ENCODE results near the gene SAA2.
"Not testable (repeated sequence)": the region's sequence is repeated elsewhere in the genome, so short reads cannot be mapped to it uniquely, and the experiment has no call there.

The SAA2 gene

GRCh38 chr11:18248561-18248960 is at the start of gene SAA2:
SAA2 (minus strand) TSS chr11:18248668; CDS start chr11:18248011, 657 bp downstream.
- no peaks in the 10 kb centered on the region for H3K36me3 ChIP-seq (replicated peaks)
- H3K9me3 ChIP-seq, result no peaks in the 10 kb centered on the region
- in situ Hi-C loops (cut with MboI; ENCODE audit: low sequenced_read_pairs), result no loop called here
- H3K4me3 ChIP-seq, result no peak within 1 kb of the TSS
- peaks cover 13% of the 10 kb centered on the region for H3K27me3 ChIP-seq (ENCODE audit: low read depth)
- DNase-seq (ENCODE audit: low spot score in 2 of 2), result no peak
- no peaks in the 10 kb centered on the region for H3K4me1 ChIP-seq

- no peak overlapping the region for H3K4me3 ChIP-seq
- no peaks in the 10 kb centered on the region for H3K4me1 ChIP-seq
- in situ Hi-C loops (cut with MboI; ENCODE audit: low sequenced_read_pairs), result no loop called here
- no peak for DNase-seq (ENCODE audit: low spot score in 2 of 2)
- no peaks in the 10 kb centered on the region for H3K9me3 ChIP-seq
- peaks cover 50% of the 10 kb centered on the region for H3K36me3 ChIP-seq (replicated peaks)
- no peaks in the 10 kb centered on the region for H3K27me3 ChIP-seq (ENCODE audit: low read depth)
Measured at GRCh38 chr11:18295316-18295715, 46.8 kb upstream of the SAA2 start.

GRCh38 chr11:18294862-18295261 is 46.4 kb upstream of the SAA2 start:
- Histone ChIP-seq H3K36me3 (replicated peaks) (peaks cover 49% of the 10 kb centered on the region), H3K4me3 (no peak overlapping the region), H3K9me3 (no peaks in the 10 kb centered on the region), H3K27me3 (ENCODE audit: low read depth) (no peaks in the 10 kb centered on the region), H3K4me1 (no peaks in the 10 kb centered on the region)
- in situ Hi-C loops (cut with MboI; ENCODE audit: low sequenced_read_pairs), result no loop called here
- DNase-seq (ENCODE audit: low spot score in 2 of 2), result no peak

DNA sequence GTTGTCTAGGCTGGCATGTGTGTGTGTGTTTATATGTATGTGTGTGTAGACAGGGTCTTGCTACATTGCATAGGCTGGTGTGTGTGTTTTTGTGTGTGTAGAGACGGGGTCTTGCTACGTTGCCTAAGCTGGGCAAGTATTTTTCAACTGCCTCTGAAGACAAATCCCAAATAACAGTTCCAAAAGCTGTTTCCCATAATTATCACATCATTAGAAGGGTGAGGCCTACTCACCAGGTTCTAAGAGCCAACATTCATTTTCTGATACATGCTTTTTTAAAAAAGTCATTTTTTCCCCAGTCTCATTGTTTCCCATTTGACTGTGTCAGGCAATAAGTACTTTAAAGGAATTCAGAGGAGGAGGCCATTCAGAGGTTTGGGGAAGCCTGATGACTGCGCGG is 40.4 kb upstream of the SAA2 start:
- Histone ChIP-seq H3K4me3 (no peak overlapping the region), H3K36me3 (replicated peaks) (peaks cover 38% of the 10 kb centered on the region), H3K9me3 (no peaks in the 10 kb centered on the region), H3K4me1 (no peaks in the 10 kb centered on the region), H3K27me3 (ENCODE audit: low read depth) (no peaks in the 10 kb centered on the region)
- DNase-seq (ENCODE audit: low spot score in 2 of 2), result no peak
- in situ Hi-C loops (cut with MboI; ENCODE audit: low sequenced_read_pairs), result no loop called here

GRCh38 chr11:18285841-18286240 is 37.4 kb upstream of the SAA2 start:
- H3K9me3 ChIP-seq, result no peaks in the 10 kb centered on the region
- H3K36me3 ChIP-seq (replicated peaks), result peaks cover 45% of the 10 kb centered on the region
- no peak for DNase-seq (ENCODE audit: low spot score in 2 of 2)
- H3K4me1 ChIP-seq, result no peaks in the 10 kb centered on the region
- no peak overlapping the region for H3K4me3 ChIP-seq
- H3K27me3 ChIP-seq (ENCODE audit: low read depth), result no peaks in the 10 kb centered on the region
- in situ Hi-C loops (cut with MboI; ENCODE audit: low sequenced_read_pairs), result no loop called here

- DNase-seq (ENCODE audit: low spot score in 2 of 2), result no peak
- Histone ChIP-seq H3K36me3 (replicated peaks) (peaks cover 48% of the 10 kb centered on the region), H3K9me3 (no peaks in the 10 kb centered on the region), H3K27me3 (ENCODE audit: low read depth) (no peaks in the 10 kb centered on the region), H3K4me1 (no peaks in the 10 kb centered on the region), H3K4me3 (no peak overlapping the region)
- in situ Hi-C loops (cut with MboI; ENCODE audit: low sequenced_read_pairs), result no loop called here
Measured at GRCh38 chr11:18282626-18283025, 34.2 kb upstream of the SAA2 start.

DNA sequence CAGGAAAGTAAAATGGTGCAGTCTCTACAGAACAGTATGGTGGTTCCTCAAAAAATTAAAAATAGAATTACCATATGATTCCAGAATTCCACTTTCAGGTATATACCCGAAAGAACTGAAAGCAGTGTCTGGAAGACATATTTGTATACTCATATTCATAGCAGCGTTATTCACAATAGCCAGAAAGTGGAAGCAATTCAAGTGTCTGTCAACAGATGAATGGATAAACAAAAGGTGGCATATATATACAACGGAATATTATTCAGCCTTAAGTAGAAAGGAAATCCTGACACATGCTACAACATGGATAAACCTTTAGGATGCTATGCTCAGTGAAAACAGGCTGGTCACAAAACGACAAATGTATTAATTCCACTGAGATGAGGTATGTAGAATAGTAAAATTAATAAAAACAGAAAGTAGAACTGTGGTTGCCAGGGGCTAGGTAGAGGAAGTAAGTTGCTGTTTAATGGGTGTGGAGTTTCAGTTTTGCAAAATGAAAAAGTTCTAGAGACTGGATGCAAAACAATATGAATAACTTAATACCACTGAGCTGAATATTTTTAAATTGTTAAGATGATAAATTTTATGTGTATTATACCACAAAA is 32.1 kb upstream of the SAA2 start:
- Histone ChIP-seq H3K4me3 (no peak overlapping the region), H3K27me3 (ENCODE audit: low read depth) (no peaks in the 10 kb centered on the region), H3K36me3 (replicated peaks) (peaks cover 33% of the 10 kb centered on the region), H3K9me3 (no peaks in the 10 kb centered on the region), H3K4me1 (no peaks in the 10 kb centered on the region)
- in situ Hi-C loops (cut with MboI; ENCODE audit: low sequenced_read_pairs), result no loop called here
- no peak for DNase-seq (ENCODE audit: low spot score in 2 of 2)

DNA sequence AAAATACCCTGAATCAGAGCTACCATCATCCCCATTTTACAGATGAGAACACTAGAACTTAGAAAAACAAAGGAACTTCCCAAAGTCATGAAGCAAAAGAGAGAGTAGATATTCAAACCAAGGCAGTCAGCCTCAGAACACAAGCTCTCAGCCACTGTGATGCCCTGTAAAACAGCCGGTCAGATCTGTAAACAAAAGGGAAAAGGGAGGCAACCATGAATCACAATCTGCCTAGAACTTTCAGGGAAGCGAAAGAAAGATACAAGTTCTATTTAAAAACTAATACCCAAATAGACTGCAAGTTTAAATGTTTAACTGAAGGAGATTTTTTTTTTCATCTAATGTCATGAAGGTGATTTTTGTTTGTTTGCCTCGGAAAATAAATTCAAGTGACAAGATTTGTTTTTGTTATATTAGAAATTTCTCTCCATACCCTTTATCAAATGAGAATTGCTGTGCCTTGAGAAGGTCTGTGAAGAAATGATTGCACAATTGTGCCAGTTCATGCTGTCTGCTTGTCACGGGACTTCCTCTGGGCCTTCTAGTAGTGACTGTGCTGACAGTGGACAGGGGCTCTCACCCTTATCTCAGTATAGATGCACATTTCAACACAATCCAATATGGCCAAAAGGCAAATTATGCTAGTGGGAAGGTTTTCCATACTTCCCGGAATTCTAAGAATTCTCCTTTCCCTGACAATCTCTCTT is 29.2 kb upstream of the SAA2 start:
- Histone ChIP-seq H3K4me3 (no peak overlapping the region), H3K36me3 (replicated peaks) (peaks cover 18% of the 10 kb centered on the region), H3K27me3 (ENCODE audit: low read depth) (no peaks in the 10 kb centered on the region), H3K9me3 (no peaks in the 10 kb centered on the region), H3K4me1 (no peaks in the 10 kb centered on the region)
- in situ Hi-C loops (cut with MboI; ENCODE audit: low sequenced_read_pairs), result no loop called here
- DNase-seq (ENCODE audit: low spot score in 2 of 2), result no peak

DNA sequence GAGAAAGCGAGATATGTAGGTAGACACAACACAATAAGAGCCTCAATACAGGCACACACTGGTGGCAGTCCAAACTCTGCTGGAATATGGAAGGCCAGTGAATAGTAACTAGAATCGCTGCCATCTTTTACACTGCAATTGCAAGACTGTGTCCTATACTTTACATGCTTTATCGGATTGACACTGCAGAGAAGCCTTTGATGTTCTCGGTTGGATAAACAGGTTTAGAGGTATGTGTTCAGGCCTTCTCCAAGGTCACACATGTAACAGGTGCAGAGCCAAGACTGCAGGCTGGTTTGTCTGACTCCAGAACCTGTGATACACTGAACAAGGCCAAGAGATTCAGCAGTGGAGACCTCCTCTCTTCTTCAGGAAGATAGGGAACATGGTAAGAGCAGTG is 22.7 kb upstream of the SAA2 start:
- Histone ChIP-seq H3K4me1 (no peaks in the 10 kb centered on the region), H3K27me3 (ENCODE audit: low read depth) (no peaks in the 10 kb centered on the region), H3K4me3 (no peak overlapping the region), H3K36me3 (replicated peaks) (no peaks in the 10 kb centered on the region), H3K9me3 (no peaks in the 10 kb centered on the region)
- DNase-seq (ENCODE audit: low spot score in 2 of 2), result no peak
- in situ Hi-C loops (cut with MboI; ENCODE audit: low sequenced_read_pairs), result no loop called here

GRCh38 chr11:18270102-18270501 is 21.6 kb upstream of the SAA2 start:
- in situ Hi-C loops (cut with MboI; ENCODE audit: low sequenced_read_pairs), result no loop called here
- Histone ChIP-seq H3K4me3 (no peak overlapping the region), H3K36me3 (replicated peaks) (no peaks in the 10 kb centered on the region), H3K27me3 (ENCODE audit: low read depth) (no peaks in the 10 kb centered on the region), H3K4me1 (no peaks in the 10 kb centered on the region), H3K9me3 (no peaks in the 10 kb centered on the region)
- no peak for DNase-seq (ENCODE audit: low spot score in 2 of 2)

DNA sequence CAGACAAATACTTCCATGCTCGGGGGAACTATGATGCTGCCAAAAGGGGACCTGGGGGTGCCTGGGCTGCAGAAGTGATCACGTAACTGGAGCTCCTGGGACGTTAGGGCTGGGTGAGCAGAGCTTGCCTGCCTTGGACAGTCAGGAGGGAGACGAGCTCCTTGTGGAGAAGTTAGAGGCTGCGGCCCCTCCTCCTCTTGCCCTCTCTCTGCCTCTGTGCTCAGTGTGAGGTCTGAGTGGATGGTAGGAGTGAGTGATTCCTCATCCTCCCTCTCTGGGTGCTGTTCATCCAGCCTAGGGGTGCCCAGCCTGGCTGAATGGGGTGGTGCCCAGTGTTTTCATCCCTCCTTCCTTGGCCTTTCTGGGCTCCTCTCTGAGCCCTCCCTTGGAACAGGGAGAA is 20.8 kb upstream of the SAA2 start:
- in situ Hi-C loops (cut with MboI; ENCODE audit: low sequenced_read_pairs), result not testable (repeated sequence)

DNA sequence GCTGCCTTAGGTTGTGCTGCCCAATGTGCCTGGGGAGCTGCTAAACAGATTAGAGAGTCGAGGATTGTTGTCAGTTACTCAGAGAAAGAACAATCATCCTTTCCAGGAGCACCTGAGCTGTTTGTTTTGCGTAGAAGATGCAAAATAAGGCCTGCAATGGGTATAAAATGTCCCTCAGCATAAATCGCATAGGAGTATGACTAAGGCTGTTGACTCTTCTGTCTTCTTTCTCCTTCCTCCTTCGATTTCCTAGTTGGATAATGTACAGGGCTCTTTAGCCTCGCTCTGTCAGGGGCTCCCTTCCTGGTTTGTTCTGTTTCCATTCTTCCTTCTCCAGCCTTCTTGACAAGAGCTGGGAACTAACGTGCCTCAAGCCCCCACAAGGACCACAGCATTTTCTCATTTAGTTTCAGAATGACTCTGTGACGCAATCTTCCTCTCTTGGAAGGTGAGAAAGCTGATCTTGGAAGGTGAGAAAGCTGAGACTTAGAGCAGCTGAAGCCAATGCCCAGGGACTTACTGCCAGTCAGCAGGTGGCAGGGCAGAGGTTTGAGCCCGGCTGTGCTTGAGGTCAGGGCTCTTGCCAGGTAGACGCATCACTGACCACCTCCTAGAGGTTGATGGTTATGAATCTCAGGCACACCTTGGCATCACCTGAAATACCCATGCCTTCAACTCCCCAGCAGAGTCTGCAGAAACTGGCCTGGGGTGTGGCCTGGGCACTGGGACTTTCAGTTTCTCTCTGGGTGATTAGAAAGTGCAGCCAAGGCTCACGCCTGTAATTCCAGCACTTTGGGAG is 19.1 kb upstream of the SAA2 start:
- H3K9me3 ChIP-seq; H3K36me3 ChIP-seq (replicated peaks); H3K4me1 ChIP-seq; H3K4me3 ChIP-seq; H3K27me3 ChIP-seq (ENCODE audit: low read depth); DNase-seq (ENCODE audit: low spot score in 2 of 2); in situ Hi-C loops (cut with MboI; ENCODE audit: low sequenced_read_pairs): not testable (repeated sequence)

More for the DNA sequence above, 20.8 kb upstream of the SAA2 start:
- DNase-seq (ENCODE audit: low spot score in 2 of 2); H3K4me3 ChIP-seq; H3K27me3 ChIP-seq (ENCODE audit: low read depth); H3K9me3 ChIP-seq; H3K4me1 ChIP-seq; H3K36me3 ChIP-seq (replicated peaks): not testable (repeated sequence)

DNA sequence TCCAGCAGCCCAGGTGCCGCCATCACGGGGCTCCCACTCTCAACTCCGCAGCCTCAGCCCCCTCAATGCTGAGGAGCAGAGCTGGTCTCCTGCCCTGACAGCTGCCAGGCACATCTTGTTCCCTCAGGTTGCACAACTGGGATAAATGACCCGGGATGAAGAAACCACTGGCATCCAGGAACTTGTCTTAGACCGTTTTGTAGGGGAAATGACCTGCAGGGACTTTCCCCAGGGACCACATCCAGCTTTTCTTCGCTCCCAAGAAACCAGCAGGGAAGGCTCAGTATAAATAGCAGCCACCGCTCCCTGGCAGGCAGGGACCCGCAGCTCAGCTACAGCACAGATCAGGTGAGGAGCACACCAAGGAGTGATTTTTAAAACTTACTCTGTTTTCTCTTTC is 17.5 kb upstream of the SAA2 start, which contains the start of gene SAA1:
TSS of gene SAA1 (plus strand) at position 316 of the 400 bp plus-strand sequence. CDS start 624 bp downstream, outside the sequence.
- no peaks in the 10 kb centered on the region for H3K4me1 ChIP-seq
- H3K36me3 ChIP-seq (replicated peaks), result no peaks in the 10 kb centered on the region
- DNase-seq (ENCODE audit: low spot score in 2 of 2), result no peak
- no peaks in the 10 kb centered on the region for H3K27me3 ChIP-seq (ENCODE audit: low read depth)
- in situ Hi-C loops (cut with MboI; ENCODE audit: low sequenced_read_pairs), result no loop called here
- H3K4me3 ChIP-seq, result no peak within 1 kb of the TSS
- H3K9me3 ChIP-seq, result no peaks in the 10 kb centered on the region

All from HAP-1 (cell line).